GM23338 (cell line): ENCODE measurements around the gene C12orf42. TPM values are rescaled to one million over a fixed set of nuclear protein-coding genes. Genes with fewer than 3 reads are reported as not detected.

Experiments
- ATAC-seq: fragments of 200-7000 bp; cut with Tn5 transposase; 3 replicates; pipeline ENCODE4 v1.9.1; 2020
- DNase-seq: peaks from one replicate; pipeline ENCODE4 v3.0.0-alpha.2; 2015; ENCODE audit warnings: low spot score
- H2AFZ ChIP-seq: fragments of 200-600 bp; sonication (generic); 2 replicates; pipeline ENCODE4 v1.8.0; 2016; ENCODE audit warnings: antibody characterized with exemption, mild to moderate bottlenecking, moderate library complexity
- H3F3A ChIP-seq: fragments of 200-600 bp; sonication (generic); replicated peaks from 2 replicates; pipeline ENCODE4 v1.8.0; 2017; ENCODE audit warnings: antibody characterized with exemption, mixed run types, low read depth
- H3K27ac ChIP-seq: fragments of 200-600 bp; sonication (generic); 2 replicates; pipeline ENCODE4 v1.6.1; 2016; ENCODE audit warnings: low read depth
- H3K27me3 ChIP-seq: fragments of 200-600 bp; sonication (generic); 2 replicates; pipeline ENCODE4 v1.8.0; 2016; ENCODE audit warnings: mild to moderate bottlenecking, mixed run types, moderate library complexity; ENCODE audit not compliant: insufficient read depth
- H3K36me3 ChIP-seq: fragments of 200-600 bp; sonication (generic); 2 replicates; pipeline ENCODE4 v1.8.0; 2016; ENCODE audit warnings: mild to moderate bottlenecking; ENCODE audit not compliant: insufficient read depth
- H3K4me1 ChIP-seq: fragments of 200-600 bp; sonication (generic); 2 replicates; pipeline ENCODE4 v1.8.0; 2016; ENCODE audit warnings: mild to moderate bottlenecking, moderate library complexity; ENCODE audit not compliant: insufficient read depth
- H3K4me2 ChIP-seq: fragments of 200-600 bp; sonication (generic); 2 replicates; pipeline ENCODE4 v1.7.1; 2017; ENCODE audit warnings: mixed run types
- H3K4me3 ChIP-seq: fragments of 200-600 bp; sonication (generic); 2 replicates; pipeline ENCODE4 v1.6.1; 2016; ENCODE audit warnings: mixed run types
- H3K79me2 ChIP-seq: fragments of 200-600 bp; sonication (generic); replicated peaks from 2 replicates; pipeline ENCODE4 v1.8.0; 2017; ENCODE audit warnings: mild to moderate bottlenecking; ENCODE audit not compliant: insufficient read depth
- H3K9me2 ChIP-seq: fragments of 200-600 bp; sonication (generic); 2 replicates; pipeline ENCODE4 v1.8.0; 2017; ENCODE audit not compliant: insufficient read depth
- H4K20me1 ChIP-seq: fragments of 200-600 bp; sonication (generic); replicated peaks from 2 replicates; pipeline ENCODE4 v1.8.0; 2017; ENCODE audit warnings: mild to moderate bottlenecking; ENCODE audit not compliant: insufficient read depth
- H3K27ac Mint-ChIP-seq: 2 replicates; pipeline ENCODE4 v1.8.0; 2020; ENCODE audit warnings: inconsistent platforms, mild to moderate bottlenecking, moderate library complexity, mixed read lengths
- H3K27me3 Mint-ChIP-seq: 3 replicates; pipeline ENCODE4 v1.8.0; 2022; ENCODE audit warnings: low read depth, mild to moderate bottlenecking, moderate library complexity, mixed read lengths, inconsistent platforms; ENCODE audit not compliant: insufficient read depth, poor library complexity
- H3K36me3 Mint-ChIP-seq: 3 replicates; pipeline ENCODE4 v1.8.0; 2021; ENCODE audit warnings: low read depth, mild to moderate bottlenecking, inconsistent platforms, moderate library complexity, mixed read lengths
- H3K4me1 Mint-ChIP-seq: 3 replicates; pipeline ENCODE4 v1.8.0; 2020; ENCODE audit warnings: mild to moderate bottlenecking, inconsistent platforms, mixed read lengths
- H3K4me3 Mint-ChIP-seq: 3 replicates; pipeline ENCODE4 v1.8.0; 2021; ENCODE audit warnings: moderate library complexity, mild to moderate bottlenecking, inconsistent platforms, mixed read lengths
- H3K9me3 Mint-ChIP-seq: 3 replicates; pipeline ENCODE4 v1.8.0; 2020; ENCODE audit warnings: moderate library complexity, mild to moderate bottlenecking, inconsistent platforms, mixed read lengths
- JUNB ChIP-seq: IDR thresholded peaks from one replicate; pipeline ENCODE4 v1.6.1; 2016; ENCODE audit warnings: antibody characterized with exemption; ENCODE audit not compliant: unreplicated experiment
- NANOG ChIP-seq: IDR thresholded peaks from 2 replicates; pipeline ENCODE4 v1.6.1; 2016; ENCODE audit warnings: antibody characterized with exemption, borderline replicate concordance
- STAT1 ChIP-seq: IDR thresholded peaks from one replicate; pipeline ENCODE4 v1.6.1; 2016; ENCODE audit warnings: antibody characterized with exemption; ENCODE audit not compliant: unreplicated experiment
- polyA plus RNA-seq: library from polyadenylated mRNA; unstranded; fragments of >200 nt; fragmentation: Nextera tagmentation; extraction: Ambion mirVana; gene quantifications from 2 replicates; pipeline ENCODE4 v1.2.1, GENCODE V29; 2016
- total RNA-seq: library from RNA; depleted of rRNA; stranded (reverse); fragments of >200 nt; shearing (Covaris generic); gene quantifications from 2 replicates; pipeline ENCODE4 v1.2.3, GENCODE V29; 2014
- TF ChIP-seq, protein P1 (sequence below): fragments of 250-450 bp; sonication (Bioruptor Pico); IDR thresholded peaks from 2 replicates; pipeline ENCODE4 v1.5.0; 2020; ENCODE audit warnings: mild to moderate bottlenecking, moderate library complexity
- TF ChIP-seq, protein P2 (sequence below), 2 experiments: fragments of 200-600 bp in 1 of 2; sonication (generic) in 1 of 2; conservative IDR thresholded peaks; 2 replicates each; pipeline versions ENCODE4 v1.5.1 to v1.6.1; 2016 to 2017; ENCODE audit warnings: antibody characterized with exemption in 2 of 2, low read depth in 2 of 2, mild to moderate bottlenecking in 2 of 2, moderate library complexity in 1 of 2

C12orf42 gene
- total and polyA plus RNA-seq, 2 experiments from 2014 or later, result 0.45 TPM; not detected in 1

DNA sequence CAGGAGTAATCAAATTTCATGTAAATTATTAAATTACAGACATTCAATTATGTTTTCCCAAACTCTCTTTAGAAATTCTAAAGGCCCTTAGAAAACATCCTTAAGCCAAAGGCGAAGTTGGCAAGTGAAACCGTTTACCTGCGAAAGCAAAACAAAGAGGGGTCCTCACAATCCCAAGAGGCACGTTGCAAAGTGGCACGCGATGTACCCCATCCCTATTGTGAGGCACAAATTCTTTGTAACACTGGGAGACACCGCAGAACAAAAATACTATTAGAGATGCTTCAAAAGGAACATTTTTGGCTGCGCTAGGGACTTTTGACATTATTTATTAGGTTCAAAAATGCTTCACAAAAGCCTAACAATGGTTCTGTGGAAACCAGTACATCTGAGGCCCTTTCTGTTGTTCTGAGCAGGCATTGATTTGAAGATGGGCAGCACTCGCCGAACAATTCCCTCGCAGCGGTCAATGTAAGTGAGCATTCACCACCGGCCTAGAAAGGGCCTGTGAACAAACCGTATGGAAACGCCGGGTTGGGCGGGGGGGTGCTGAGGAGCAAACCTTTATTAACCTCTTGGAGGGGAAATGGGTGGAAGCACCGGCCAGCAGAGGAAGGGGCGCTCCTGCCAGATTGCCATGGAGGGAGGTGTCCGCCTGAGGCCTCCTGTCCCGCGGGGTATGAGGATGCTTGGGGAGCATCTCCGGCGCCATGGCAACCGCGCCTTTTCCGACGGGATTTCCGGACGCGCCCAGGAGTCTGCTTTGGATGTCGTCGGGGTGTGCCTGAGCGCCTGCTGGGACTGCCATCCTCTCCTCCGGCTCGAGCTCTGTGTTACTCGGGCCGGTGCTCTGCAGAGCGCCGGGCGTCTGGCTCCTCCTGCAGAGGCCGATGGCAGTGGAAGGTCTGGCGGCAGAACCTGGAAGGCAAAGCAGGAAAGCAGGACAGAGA lies 193.9 kb downstream of the C12orf42 start:
- Mint-ChIP-seq H3K27me3 (no peaks in the 10 kb centered on the region), H3K27ac (no peak overlapping the region), H3K9me3 (no peaks in the 10 kb centered on the region), H3K4me1 (peaks cover 9% of the 10 kb centered on the region), H3K36me3 (no peaks in the 10 kb centered on the region), H3K4me3 (peak overlapping the region; percentile 68)
- Histone ChIP-seq H3K4me1 (peaks cover 9% of the 10 kb centered on the region; the same call in 1 of the 2 replicates), H3F3A (no peaks in the 10 kb centered on the region), H3K79me2 (no peaks in the 10 kb centered on the region), H2AFZ (peak overlapping the region; percentile 61), H3K27ac (peak overlapping the region; percentile 28), H3K4me2 (peak overlapping the region; percentile 71), H3K27me3 (no peaks in the 10 kb centered on the region), H3K9me2 (no peaks in the 10 kb centered on the region), H4K20me1 (no peaks in the 10 kb centered on the region), H3K4me3 (peak overlapping the region; percentile 49), H3K36me3 (no peaks in the 10 kb centered on the region)
- DNase-seq (peak; percentile 89), ATAC-seq (peak; percentile 97)
- TF ChIP-seq JUNB (no peak), NANOG (no peak), STAT1 (no peak)
- TF ChIP-seq, protein P1, sequence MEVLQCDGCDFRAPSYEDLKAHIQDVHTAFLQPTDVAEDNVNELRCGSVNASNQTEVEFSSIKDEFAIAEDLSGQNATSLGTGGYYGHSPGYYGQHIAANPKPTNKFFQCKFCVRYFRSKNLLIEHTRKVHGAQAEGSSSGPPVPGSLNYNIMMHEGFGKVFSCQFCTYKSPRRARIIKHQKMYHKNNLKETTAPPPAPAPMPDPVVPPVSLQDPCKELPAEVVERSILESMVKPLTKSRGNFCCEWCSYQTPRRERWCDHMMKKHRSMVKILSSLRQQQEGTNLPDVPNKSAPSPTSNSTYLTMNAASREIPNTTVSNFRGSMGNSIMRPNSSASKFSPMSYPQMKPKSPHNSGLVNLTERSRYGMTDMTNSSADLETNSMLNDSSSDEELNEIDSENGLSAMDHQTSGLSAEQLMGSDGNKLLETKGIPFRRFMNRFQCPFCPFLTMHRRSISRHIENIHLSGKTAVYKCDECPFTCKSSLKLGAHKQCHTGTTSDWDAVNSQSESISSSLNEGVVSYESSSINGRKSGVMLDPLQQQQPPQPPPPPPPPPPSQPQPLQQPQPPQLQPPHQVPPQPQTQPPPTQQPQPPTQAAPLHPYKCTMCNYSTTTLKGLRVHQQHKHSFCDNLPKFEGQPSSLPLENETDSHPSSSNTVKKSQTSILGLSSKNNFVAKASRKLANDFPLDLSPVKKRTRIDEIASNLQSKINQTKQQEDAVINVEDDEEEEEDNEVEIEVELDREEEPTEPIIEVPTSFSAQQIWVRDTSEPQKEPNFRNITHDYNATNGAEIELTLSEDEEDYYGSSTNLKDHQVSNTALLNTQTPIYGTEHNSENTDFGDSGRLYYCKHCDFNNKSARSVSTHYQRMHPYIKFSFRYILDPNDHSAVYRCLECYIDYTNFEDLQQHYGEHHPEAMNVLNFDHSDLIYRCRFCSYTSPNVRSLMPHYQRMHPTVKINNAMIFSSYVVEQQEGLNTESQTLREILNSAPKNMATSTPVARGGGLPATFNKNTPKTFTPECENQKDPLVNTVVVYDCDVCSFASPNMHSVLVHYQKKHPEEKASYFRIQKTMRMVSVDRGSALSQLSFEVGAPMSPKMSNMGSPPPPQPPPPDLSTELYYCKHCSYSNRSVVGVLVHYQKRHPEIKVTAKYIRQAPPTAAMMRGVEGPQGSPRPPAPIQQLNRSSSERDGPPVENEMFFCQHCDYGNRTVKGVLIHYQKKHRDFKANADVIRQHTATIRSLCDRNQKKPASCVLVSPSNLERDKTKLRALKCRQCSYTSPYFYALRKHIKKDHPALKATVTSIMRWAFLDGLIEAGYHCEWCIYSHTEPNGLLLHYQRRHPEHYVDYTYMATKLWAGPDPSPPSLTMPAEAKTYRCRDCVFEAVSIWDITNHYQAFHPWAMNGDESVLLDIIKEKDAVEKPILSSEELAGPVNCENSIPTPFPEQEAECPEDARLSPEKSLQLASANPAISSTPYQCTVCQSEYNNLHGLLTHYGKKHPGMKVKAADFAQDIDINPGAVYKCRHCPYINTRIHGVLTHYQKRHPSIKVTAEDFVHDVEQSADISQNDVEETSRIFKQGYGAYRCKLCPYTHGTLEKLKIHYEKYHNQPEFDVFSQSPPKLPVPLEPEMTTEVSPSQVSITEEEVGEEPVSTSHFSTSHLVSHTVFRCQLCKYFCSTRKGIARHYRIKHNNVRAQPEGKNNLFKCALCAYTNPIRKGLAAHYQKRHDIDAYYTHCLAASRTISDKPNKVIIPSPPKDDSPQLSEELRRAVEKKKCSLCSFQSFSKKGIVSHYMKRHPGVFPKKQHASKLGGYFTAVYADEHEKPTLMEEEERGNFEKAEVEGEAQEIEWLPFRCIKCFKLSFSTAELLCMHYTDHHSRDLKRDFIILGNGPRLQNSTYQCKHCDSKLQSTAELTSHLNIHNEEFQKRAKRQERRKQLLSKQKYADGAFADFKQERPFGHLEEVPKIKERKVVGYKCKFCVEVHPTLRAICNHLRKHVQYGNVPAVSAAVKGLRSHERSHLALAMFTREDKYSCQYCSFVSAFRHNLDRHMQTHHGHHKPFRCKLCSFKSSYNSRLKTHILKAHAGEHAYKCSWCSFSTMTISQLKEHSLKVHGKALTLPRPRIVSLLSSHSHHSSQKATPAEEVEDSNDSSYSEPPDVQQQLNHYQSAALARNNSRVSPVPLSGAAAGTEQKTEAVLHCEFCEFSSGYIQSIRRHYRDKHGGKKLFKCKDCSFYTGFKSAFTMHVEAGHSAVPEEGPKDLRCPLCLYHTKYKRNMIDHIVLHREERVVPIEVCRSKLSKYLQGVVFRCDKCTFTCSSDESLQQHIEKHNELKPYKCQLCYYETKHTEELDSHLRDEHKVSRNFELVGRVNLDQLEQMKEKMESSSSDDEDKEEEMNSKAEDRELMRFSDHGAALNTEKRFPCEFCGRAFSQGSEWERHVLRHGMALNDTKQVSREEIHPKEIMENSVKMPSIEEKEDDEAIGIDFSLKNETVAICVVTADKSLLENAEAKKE, result 0 out of 2 replicates have a peak, but pooled peaks have one; percentile 14
- TF ChIP-seq, protein P2, sequence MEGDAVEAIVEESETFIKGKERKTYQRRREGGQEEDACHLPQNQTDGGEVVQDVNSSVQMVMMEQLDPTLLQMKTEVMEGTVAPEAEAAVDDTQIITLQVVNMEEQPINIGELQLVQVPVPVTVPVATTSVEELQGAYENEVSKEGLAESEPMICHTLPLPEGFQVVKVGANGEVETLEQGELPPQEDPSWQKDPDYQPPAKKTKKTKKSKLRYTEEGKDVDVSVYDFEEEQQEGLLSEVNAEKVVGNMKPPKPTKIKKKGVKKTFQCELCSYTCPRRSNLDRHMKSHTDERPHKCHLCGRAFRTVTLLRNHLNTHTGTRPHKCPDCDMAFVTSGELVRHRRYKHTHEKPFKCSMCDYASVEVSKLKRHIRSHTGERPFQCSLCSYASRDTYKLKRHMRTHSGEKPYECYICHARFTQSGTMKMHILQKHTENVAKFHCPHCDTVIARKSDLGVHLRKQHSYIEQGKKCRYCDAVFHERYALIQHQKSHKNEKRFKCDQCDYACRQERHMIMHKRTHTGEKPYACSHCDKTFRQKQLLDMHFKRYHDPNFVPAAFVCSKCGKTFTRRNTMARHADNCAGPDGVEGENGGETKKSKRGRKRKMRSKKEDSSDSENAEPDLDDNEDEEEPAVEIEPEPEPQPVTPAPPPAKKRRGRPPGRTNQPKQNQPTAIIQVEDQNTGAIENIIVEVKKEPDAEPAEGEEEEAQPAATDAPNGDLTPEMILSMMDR (conservative IDR thresholded peaks at IDR 0.05; ENCODE audit: low read depth in 2 of 2), result no peak
